ENCODE results near the gene ZNF189. TPM values are rescaled to one million over a fixed set of nuclear protein-coding genes. Genes with fewer than 3 reads are reported as not detected.

Gene ZNF189
- total RNA-seq, 1 experiment from 2014 or later, result 15.5 TPM

- DNase-seq (ENCODE audit: low read depth), result peak; percentile 59
Observed at GRCh38 chr9:101449071-101449721, 50.5 kb downstream of the ZNF189 start.

GRCh38 chr9:101450931-101451330 lies 52.3 kb downstream of the ZNF189 start:
- DNase-seq (ENCODE audit: low read depth), result no peak

GRCh38 chr9:101451498-101451897 lies 52.8 kb downstream of the ZNF189 start:
- no peak for DNase-seq (ENCODE audit: low read depth)

GRCh38 chr9:101453776-101454570 lies 55.3 kb downstream of the ZNF189 start:
- DNase-seq (ENCODE audit: low read depth), result no peak

GRCh38 chr9:101455656-101456240 lies 57.1 kb downstream of the ZNF189 start:
- DNase-seq (ENCODE audit: low read depth), result no peak

GRCh38 chr9:101457003-101457402 lies 58.4 kb downstream of the ZNF189 start:
- DNase-seq (ENCODE audit: low read depth), result no peak

GRCh38 chr9:101458963-101459631 lies 60.4 kb downstream of the ZNF189 start:
- peak; percentile 76 for DNase-seq (ENCODE audit: low read depth)

Other genes with a start within 250 kb of the ZNF189 start
- not detected in 2 replicates for gene BAAT, start 13.8 kb upstream of the ZNF189 start, total RNA-seq (2014; rRNA removed; shearing (Covaris generic))
- 30.8 and 37.2 TPM in 2 replicates for gene MRPL50, start 233 bp upstream of the ZNF189 start, total RNA-seq (2014; rRNA removed; shearing (Covaris generic))
- gene ALDOB, start 36.9 kb downstream of the ZNF189 start, total RNA-seq (2014; rRNA removed; shearing (Covaris generic)), result not detected in 2 replicates
- 28.3 and 29.2 TPM in 2 replicates for gene RNF20, start 135.0 kb downstream of the ZNF189 start, total RNA-seq (2014; rRNA removed; shearing (Covaris generic))
- not detected in 2 replicates for gene PPP3R2, start 196.1 kb downstream of the ZNF189 start, total RNA-seq (2014; rRNA removed; shearing (Covaris generic))